Sigmoid colon (tissue), 4 donors: Measurements from ENCODE around the gene PTPRN.

Source experiments
- CTCF ChIP-seq, 4 experiments: fragments of 450-650 bp in 3 of 4; fragments of 200-600 bp in 1 of 4; IDR thresholded peaks; one replicate each; pipeline ENCODE4 v1.5.1; 2016 to 2019; ENCODE audit warnings: antibody characterized with exemption in 4 of 4, mild to moderate bottlenecking in 3 of 4, moderate library complexity in 2 of 4
- EP300 ChIP-seq, 4 donors: sonication (generic); formaldehyde crosslinking; IDR thresholded peaks; one replicate each; pipeline ENCODE4 v1.6.1; 2017; ENCODE audit warnings: antibody characterized with exemption in 4 of 4
- POLR2A ChIP-seq, 2 donors: fragments of 450-650 bp; IDR thresholded peaks; one replicate each; pipeline ENCODE4 v1.6.1; 2016; ENCODE audit warnings: antibody characterized with exemption in 2 of 2, mild to moderate bottlenecking in 2 of 2, moderate library complexity in 2 of 2
- POLR2AphosphoS5 ChIP-seq, 4 donors: sonication (generic); formaldehyde crosslinking; IDR thresholded peaks; one replicate each; pipeline ENCODE4 v1.6.1; 2017; ENCODE audit warnings: antibody characterized with exemption in 4 of 4

GRCh38 chr2:219252084-219252483, 57.1 kb downstream of the PTPRN start:
- TF ChIP-seq POLR2AphosphoS5 (IDR thresholded peaks at IDR 0.05): no peak
- TF ChIP-seq CTCF (IDR thresholded peaks at IDR 0.05): no peak
- TF ChIP-seq EP300 (IDR thresholded peaks at IDR 0.05): no peak
- TF ChIP-seq POLR2A (IDR thresholded peaks at IDR 0.05): no peak
